Smooth muscle cell (in vitro differentiated cells): Measurements from ENCODE around the gene SLC5A10. TPM values are rescaled to one million over a fixed set of nuclear protein-coding genes. Genes with fewer than 3 reads are reported as not detected.

Experiments used
- DNase-seq: peaks from one replicate; lab custom pipeline; 2025; ENCODE audit not compliant: unreplicated experiment; lab: John Stamatoyannopoulos, UW
- H2AFZ ChIP-seq: fragments of 200-600 bp; sonication (generic); 2 replicates; pipeline ENCODE4 v1.6.0; 2016; ENCODE audit warnings: antibody characterized with exemption, low read depth, mild to moderate bottlenecking
- H3F3A ChIP-seq: fragments of 200-600 bp; sonication (generic); 2 replicates; pipeline ENCODE4 v1.6.0; 2017; ENCODE audit warnings: antibody characterized with exemption, low read depth
- H3K27ac ChIP-seq: fragments of 200-600 bp; sonication (generic); 2 replicates; pipeline ENCODE4 v1.5.1; 2016; ENCODE audit warnings: low read depth, mild to moderate bottlenecking
- H3K27me3 ChIP-seq: fragments of 200-600 bp; sonication (generic); 2 replicates; pipeline ENCODE4 v1.6.1; 2016; ENCODE audit warnings: low read depth, mild to moderate bottlenecking
- H3K36me3 ChIP-seq: fragments of 200-600 bp; sonication (generic); 2 replicates; pipeline ENCODE4 v1.5.1; 2016; ENCODE audit warnings: low read depth
- H3K4me1 ChIP-seq: fragments of 200-600 bp; sonication (generic); 2 replicates; pipeline ENCODE4 v1.5.1; 2016; ENCODE audit warnings: low read depth
- H3K4me2 ChIP-seq: fragments of 200-600 bp; sonication (generic); 2 replicates; pipeline ENCODE4 v1.6.0; 2016; ENCODE audit warnings: mild to moderate bottlenecking
- H3K4me3 ChIP-seq: fragments of 200-600 bp; sonication (generic); 2 replicates; pipeline ENCODE4 v1.5.1; 2016; ENCODE audit warnings: mild to moderate bottlenecking
- H3K79me2 ChIP-seq: fragments of 200-600 bp; sonication (generic); 2 replicates; pipeline ENCODE4 v1.6.0; 2016; ENCODE audit warnings: low read depth, mild to moderate bottlenecking
- H3K9ac ChIP-seq: fragments of 200-600 bp; sonication (generic); 2 replicates; pipeline ENCODE4 v1.6.0; 2016; ENCODE audit warnings: low read depth
- H3K9me3 ChIP-seq: fragments of 200-600 bp; sonication (generic); replicated peaks from 2 replicates; pipeline ENCODE4 v1.5.1; 2016; ENCODE audit warnings: low read depth
- H4K20me1 ChIP-seq: fragments of 200-600 bp; sonication (generic); 2 replicates; pipeline ENCODE4 v1.6.0; 2016; ENCODE audit warnings: low read depth
- CTCF ChIP-seq: fragments of 200-600 bp; sonication (generic); IDR thresholded peaks from 2 replicates; pipeline ENCODE4 v1.5.1; 2017; ENCODE audit warnings: borderline replicate concordance, mild to moderate bottlenecking, antibody characterized with exemption; ENCODE audit not compliant: insufficient read depth, poor library complexity, severe bottlenecking
- WGBS: methylation state at CpG from one replicate; pipeline ENCODE4 v1.1.7; 2016; ENCODE audit warnings: low lambda C conversion rate; 5-methylcytosine and 5-hydroxymethylcytosine counted together
- polyA plus RNA-seq: library from polyadenylated mRNA; unstranded; fragments of >200 nt; fragmentation: Nextera tagmentation; extraction: Ambion mirVana; gene quantifications from 2 replicates; pipeline ENCODE4 v1.2.1, GENCODE V29; 2016
- total RNA-seq: library from RNA; depleted of rRNA; stranded (reverse); fragments of >200 nt; gene quantifications from 2 replicates; pipeline ENCODE4 v1.2.3, GENCODE V29; 2014

Gene SLC5A10
- total and polyA plus RNA-seq, 2 experiments from 2014 or later, result not detected

- Histone ChIP-seq H3K4me2 (no peak overlapping the region), H3K79me2 (no peaks in the 10 kb centered on the region), H4K20me1 (no peaks in the 10 kb centered on the region), H3K27me3 (no peaks in the 10 kb centered on the region), H3K4me1 (no peaks in the 10 kb centered on the region), H2AFZ (no peak overlapping the region), H3K36me3 (no peaks in the 10 kb centered on the region), H3F3A (no peaks in the 10 kb centered on the region), H3K4me3 (no peak overlapping the region), H3K27ac (no peak overlapping the region), H3K9me3 (no peaks in the 10 kb centered on the region), H3K9ac (no peak overlapping the region)
- no peak for DNase-seq
- TF ChIP-seq CTCF, result no peak
- 86% methylated on average over 14 of the region's 14 CpGs for WGBS
These were observed 18.6 kb upstream of the SLC5A10 start for GRCh38 chr17:18933102-18934058.

DNA sequence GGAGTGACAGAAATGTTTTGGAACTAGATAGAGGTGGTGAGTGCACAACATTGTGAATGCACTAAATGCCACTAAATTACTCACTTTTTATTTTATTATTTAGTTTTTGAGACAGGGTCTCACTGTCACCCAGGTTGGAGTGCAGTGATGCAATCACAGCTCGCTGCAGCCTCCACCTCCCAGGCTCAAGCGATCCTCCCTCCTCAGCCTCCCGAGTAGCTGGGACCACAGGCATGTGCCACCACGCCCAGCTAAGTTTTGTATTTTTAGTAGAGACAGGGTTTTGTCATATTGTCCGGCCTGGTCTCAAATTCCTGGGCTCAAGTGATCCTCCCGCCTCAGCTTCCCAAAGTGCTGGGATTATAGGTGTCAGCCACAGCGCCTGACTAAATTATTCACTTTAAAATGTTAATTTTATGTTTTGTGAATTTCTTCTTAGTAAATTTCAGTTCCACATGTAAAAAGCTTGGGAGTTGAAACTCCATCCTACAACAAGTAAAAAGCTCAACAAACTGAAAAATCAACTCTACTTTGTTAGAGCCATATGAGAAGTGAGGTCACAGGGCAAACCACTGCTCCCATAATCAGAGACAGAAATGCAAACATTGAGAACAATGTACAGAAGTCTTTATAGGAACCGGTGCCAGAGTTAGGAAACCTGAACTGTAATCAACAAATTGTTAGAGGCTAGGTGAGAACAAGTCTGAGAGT, 13.8 kb upstream of the SLC5A10 start:
- Histone ChIP-seq H3K79me2 (no peaks in the 10 kb centered on the region), H3K4me3 (no peak overlapping the region), H3K9ac (no peak overlapping the region), H3K36me3 (no peaks in the 10 kb centered on the region), H3K27me3 (no peaks in the 10 kb centered on the region), H3K4me1 (no peaks in the 10 kb centered on the region), H2AFZ (no peak overlapping the region), H3F3A (no peaks in the 10 kb centered on the region), H4K20me1 (no peaks in the 10 kb centered on the region), H3K9me3 (no peaks in the 10 kb centered on the region), H3K4me2 (no peak overlapping the region), H3K27ac (no peak overlapping the region)
- no peak for DNase-seq
- 95% methylated on average over 8 of the region's 8 CpGs for WGBS
- TF ChIP-seq CTCF, result no peak

DNA sequence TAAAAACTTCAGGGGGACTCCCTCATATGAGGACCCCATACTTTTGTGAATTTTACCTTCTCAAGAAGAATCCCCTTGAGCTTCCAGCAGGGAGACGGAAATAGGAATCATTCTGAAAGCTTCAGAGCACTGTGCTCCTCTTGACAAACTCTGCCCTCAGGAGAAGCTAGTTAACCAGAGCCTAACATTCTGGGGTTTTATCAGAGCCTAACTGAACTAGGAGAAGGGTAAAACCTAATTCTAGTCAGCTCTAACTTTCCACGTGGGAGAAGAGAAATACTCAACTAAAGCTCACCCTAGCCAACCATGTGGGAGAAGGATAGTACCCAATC, 13.3 kb upstream of the SLC5A10 start:
- Histone ChIP-seq H3K27ac (no peak overlapping the region), H3K4me3 (no peak overlapping the region), H3K27me3 (no peaks in the 10 kb centered on the region), H3K79me2 (no peaks in the 10 kb centered on the region), H2AFZ (no peak overlapping the region), H3F3A (no peaks in the 10 kb centered on the region), H3K4me1 (no peaks in the 10 kb centered on the region), H3K9ac (no peak overlapping the region), H4K20me1 (no peaks in the 10 kb centered on the region), H3K4me2 (no peak overlapping the region), H3K36me3 (no peaks in the 10 kb centered on the region), H3K9me3 (no peaks in the 10 kb centered on the region)
- 79% methylated on average over 2 of the region's 2 CpGs for WGBS
- no peak for TF ChIP-seq CTCF
- DNase-seq, result no peak
